Adrenal gland (tissue), 5 donors: ENCODE measurements around the gene RANBP10.

Source experiments
- POLR2A ChIP-seq, 2 donors: fragments of 450-650 bp; IDR thresholded peaks; one replicate each; pipeline ENCODE4 v1.6.1; 2017; ENCODE audit warnings: antibody characterized with exemption in 2 of 2, mild to moderate bottlenecking in 2 of 2, moderate library complexity in 1 of 2
- TF ChIP-seq, protein P1 (sequence below), 6 experiments: fragments of 450-650 bp in 4 of 6; fragments of 200-600 bp in 2 of 6; sonication (generic) in 1 of 6; IDR thresholded peaks; 1 replicate in 5 of 6; 2 replicates in 1 of 6; pipeline versions ENCODE4 v1.5.1 to v1.8.0; 2016 to 2021; ENCODE audit warnings: antibody characterized with exemption in 6 of 6, mild to moderate bottlenecking in 2 of 6, moderate library complexity in 1 of 6
- donor health status: DM: no; HTN: no; CAD: no.

DNA sequence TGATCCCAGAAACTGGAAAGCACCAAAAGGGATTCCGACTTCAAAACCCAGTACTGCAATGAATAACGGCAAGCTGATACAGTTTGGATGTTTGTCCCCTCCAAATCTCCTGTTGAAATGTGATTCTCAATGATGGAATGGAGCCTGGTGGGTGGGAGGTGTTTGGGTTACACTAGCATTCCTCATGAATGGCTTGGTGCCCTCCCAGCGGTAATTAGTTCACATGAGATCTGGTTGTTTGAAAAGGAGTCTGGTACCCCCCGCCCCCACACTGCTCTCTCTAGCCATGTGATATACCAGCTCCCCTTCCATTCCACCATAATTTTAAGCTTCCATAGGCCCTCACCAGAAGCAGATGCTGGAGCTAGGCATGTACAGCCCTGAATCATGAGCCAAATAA, 40.1 kb downstream of the RANBP10 start:
- TF ChIP-seq, protein P1, sequence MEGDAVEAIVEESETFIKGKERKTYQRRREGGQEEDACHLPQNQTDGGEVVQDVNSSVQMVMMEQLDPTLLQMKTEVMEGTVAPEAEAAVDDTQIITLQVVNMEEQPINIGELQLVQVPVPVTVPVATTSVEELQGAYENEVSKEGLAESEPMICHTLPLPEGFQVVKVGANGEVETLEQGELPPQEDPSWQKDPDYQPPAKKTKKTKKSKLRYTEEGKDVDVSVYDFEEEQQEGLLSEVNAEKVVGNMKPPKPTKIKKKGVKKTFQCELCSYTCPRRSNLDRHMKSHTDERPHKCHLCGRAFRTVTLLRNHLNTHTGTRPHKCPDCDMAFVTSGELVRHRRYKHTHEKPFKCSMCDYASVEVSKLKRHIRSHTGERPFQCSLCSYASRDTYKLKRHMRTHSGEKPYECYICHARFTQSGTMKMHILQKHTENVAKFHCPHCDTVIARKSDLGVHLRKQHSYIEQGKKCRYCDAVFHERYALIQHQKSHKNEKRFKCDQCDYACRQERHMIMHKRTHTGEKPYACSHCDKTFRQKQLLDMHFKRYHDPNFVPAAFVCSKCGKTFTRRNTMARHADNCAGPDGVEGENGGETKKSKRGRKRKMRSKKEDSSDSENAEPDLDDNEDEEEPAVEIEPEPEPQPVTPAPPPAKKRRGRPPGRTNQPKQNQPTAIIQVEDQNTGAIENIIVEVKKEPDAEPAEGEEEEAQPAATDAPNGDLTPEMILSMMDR (IDR thresholded peaks at IDR 0.05), result no peak
- no peak for TF ChIP-seq POLR2A (IDR thresholded peaks at IDR 0.05)
